Endothelial cell of umbilical vein (primary cell): Measurements from ENCODE around the gene RIBC2.

Source experiments
- POLR2A ChIP-seq: IDR thresholded peaks from 2 replicates; pipeline ENCODE4 v1.6.1; 2012; ENCODE audit warnings: low read depth, mild to moderate bottlenecking, control low read depth, low read length
- TF ChIP-seq, protein P1 (sequence below), 2 donors: IDR thresholded peaks; 1 replicate in 1 of 2; 2 replicates in 1 of 2; pipeline ENCODE4 v1.5.1; 2011; ENCODE audit warnings: low read length in 2 of 2, mild to moderate bottlenecking in 2 of 2, moderate library complexity in 2 of 2, control low read depth in 1 of 2, inconsistent platforms in 1 of 2, low read depth in 1 of 2; ENCODE audit not compliant: insufficient read depth in 1 of 2; ENCODE audit errors: extremely low read depth in 1 of 2

- TF ChIP-seq POLR2A, result no peak
- TF ChIP-seq, protein P1, sequence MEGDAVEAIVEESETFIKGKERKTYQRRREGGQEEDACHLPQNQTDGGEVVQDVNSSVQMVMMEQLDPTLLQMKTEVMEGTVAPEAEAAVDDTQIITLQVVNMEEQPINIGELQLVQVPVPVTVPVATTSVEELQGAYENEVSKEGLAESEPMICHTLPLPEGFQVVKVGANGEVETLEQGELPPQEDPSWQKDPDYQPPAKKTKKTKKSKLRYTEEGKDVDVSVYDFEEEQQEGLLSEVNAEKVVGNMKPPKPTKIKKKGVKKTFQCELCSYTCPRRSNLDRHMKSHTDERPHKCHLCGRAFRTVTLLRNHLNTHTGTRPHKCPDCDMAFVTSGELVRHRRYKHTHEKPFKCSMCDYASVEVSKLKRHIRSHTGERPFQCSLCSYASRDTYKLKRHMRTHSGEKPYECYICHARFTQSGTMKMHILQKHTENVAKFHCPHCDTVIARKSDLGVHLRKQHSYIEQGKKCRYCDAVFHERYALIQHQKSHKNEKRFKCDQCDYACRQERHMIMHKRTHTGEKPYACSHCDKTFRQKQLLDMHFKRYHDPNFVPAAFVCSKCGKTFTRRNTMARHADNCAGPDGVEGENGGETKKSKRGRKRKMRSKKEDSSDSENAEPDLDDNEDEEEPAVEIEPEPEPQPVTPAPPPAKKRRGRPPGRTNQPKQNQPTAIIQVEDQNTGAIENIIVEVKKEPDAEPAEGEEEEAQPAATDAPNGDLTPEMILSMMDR (IDR thresholded peaks at IDR 0.05; ENCODE audit: extremely low read depth in 1 of 2, insufficient read depth in 1 of 2, low read depth in 1 of 2, low read length in 2 of 2), result no peak
Observed at GRCh38 chr22:45456811-45457210, 43.3 kb downstream of the RIBC2 start.
